HepG2 (cell line): ENCODE measurements around the gene E2F1. TPM values are rescaled to one million over a fixed set of nuclear protein-coding genes. Genes with fewer than 3 reads are reported as not detected.

Source experiments
- ATF7 ChIP-seq, 2 experiments: fragments of 450-650 bp in 1 of 2; sonication (generic) in 1 of 2; formaldehyde crosslinking in 1 of 2; IDR thresholded peaks; 2 replicates each; pipeline versions ENCODE4 v1.4.0 to v1.6.1; 2016 to 2020; ENCODE audit warnings: antibody characterized with exemption in 1 of 2, mild to moderate bottlenecking in 1 of 2, missing genetic modification reagents in 1 of 2
- BHLHE40 ChIP-seq: IDR thresholded peaks from 2 replicates; pipeline ENCODE4 v1.6.1; 2011; ENCODE audit warnings: low read length, improper control_type of control experiment
- CBX1 ChIP-seq: IDR thresholded peaks from one replicate; pipeline ENCODE4 v1.6.1; 2016; ENCODE audit warnings: antibody characterized with exemption, low read depth
- DMAP1 ChIP-seq: IDR thresholded peaks from 2 replicates; pipeline ENCODE4 v1.6.1; 2016
- DNMT3B ChIP-seq: conservative IDR thresholded peaks from 2 replicates; pipeline ENCODE4 v1.6.1; 2016; ENCODE audit warnings: missing biosample characterization, control low read depth
- EHMT2 ChIP-seq: fragments of 200-600 bp; sonication (generic); IDR thresholded peaks from 2 replicates; pipeline ENCODE4 v1.7.0; 2017; ENCODE audit warnings: antibody characterized with exemption, low read depth, low read length, borderline replicate concordance
- FOSL1 ChIP-seq: sonication (generic); formaldehyde crosslinking; IDR thresholded peaks from 2 replicates; pipeline ENCODE4 v1.9.0; 2021; ENCODE audit warnings: missing genetic modification reagents, borderline replicate concordance
- HNF4A ChIP-seq: sonication (generic); formaldehyde crosslinking; IDR thresholded peaks from 2 replicates; pipeline ENCODE4 v1.4.0; 2020; ENCODE audit warnings: missing genetic modification reagents
- KMT2A ChIP-seq: sonication (generic); formaldehyde crosslinking; IDR thresholded peaks from 2 replicates; pipeline ENCODE4 v1.4.0; 2020; ENCODE audit warnings: missing genetic modification reagents
- MYNN ChIP-seq: sonication (generic); formaldehyde crosslinking; IDR thresholded peaks from 2 replicates; pipeline ENCODE4 v1.4.0; 2020; ENCODE audit warnings: mild to moderate bottlenecking, low read depth, missing genetic modification reagents
- PLRG1 ChIP-seq: fragments of 450-650 bp; conservative IDR thresholded peaks from 2 replicates; pipeline ENCODE4 v1.6.1; 2016
- PRMT3 ChIP-seq: sonication (generic); formaldehyde crosslinking; IDR thresholded peaks from 2 replicates; pipeline ENCODE4 v1.8.1; 2022; ENCODE audit warnings: low read depth, mild to moderate bottlenecking, moderate library complexity, missing genetic modification reagents, borderline replicate concordance
- YEATS2 ChIP-seq: sonication (generic); formaldehyde crosslinking; IDR thresholded peaks from 2 replicates; pipeline ENCODE4 v1.4.0; 2020; ENCODE audit warnings: missing genetic modification reagents, borderline replicate concordance
- ZFP41 ChIP-seq: sonication (generic); formaldehyde crosslinking; IDR thresholded peaks from 2 replicates; pipeline ENCODE4 v1.4.0; 2020; ENCODE audit warnings: mild to moderate bottlenecking, missing genetic modification reagents, borderline replicate concordance
- ZNF274 ChIP-seq: sonication (generic); formaldehyde crosslinking; IDR thresholded peaks from 2 replicates; pipeline ENCODE4 v1.5.1; 2020; ENCODE audit warnings: mild to moderate bottlenecking, missing genetic modification reagents
- ZNF616 ChIP-seq: sonication (generic); formaldehyde crosslinking; IDR thresholded peaks from 2 replicates; pipeline ENCODE4 v1.5.0; 2020; ENCODE audit warnings: low read depth, mild to moderate bottlenecking, missing genetic modification reagents
- ZNF652 ChIP-seq: IDR thresholded peaks from 2 replicates; pipeline ENCODE4 v1.6.1; 2016; ENCODE audit warnings: low read depth, borderline replicate concordance
- ZNF780A ChIP-seq: sonication (generic); formaldehyde crosslinking; IDR thresholded peaks from 2 replicates; pipeline ENCODE4 v1.8.0; 2022; ENCODE audit warnings: mild to moderate bottlenecking, missing genetic modification reagents, moderate library complexity
- ZNF883 ChIP-seq: sonication (generic); formaldehyde crosslinking; IDR thresholded peaks from 2 replicates; pipeline ENCODE4 v1.5.1; 2020; ENCODE audit warnings: mild to moderate bottlenecking, missing genetic modification reagents; ENCODE audit errors: not compliant biosample characterization
- polyA plus RNA-seq, 8 experiments: library from polyadenylated mRNA; depleted of rRNA in 3 of 8; stranded (reverse) in 7 of 8; unstranded in 1 of 8; fragments of >200 nt; fragmentation: Illumina TruSeq in 4 of 8; extraction: Trizol in 4 of 8; gene quantifications; 2 replicates each; pipeline versions ENCODE4 v1.2.1 to v1.2.3, GENCODE V29; 2011 to 2016; ENCODE audit warnings: low read depth in 4 of 8, missing spikeins in 1 of 8, mixed read lengths in 1 of 8; ENCODE audit not compliant: insufficient read depth in 1 of 8
- total RNA-seq, 5 experiments: library from RNA; depleted of rRNA; stranded (reverse); fragments of >200 nt; fragmentation: Illumina TruSeq; extraction: Trizol; gene quantifications; 2 replicates each; pipeline ENCODE4 v1.2.3, GENCODE V29; 2016; ENCODE audit warnings: low read depth in 1 of 5
- TF ChIP-seq, protein P1 (sequence below): sonication (generic); formaldehyde crosslinking; IDR thresholded peaks from 2 replicates; pipeline ENCODE4 v1.4.0; 2020; ENCODE audit warnings: missing genetic modification reagents
- TF ChIP-seq, protein P2 (sequence below): sonication (generic); formaldehyde crosslinking; IDR thresholded peaks from 2 replicates; pipeline ENCODE4 v1.4.0; 2020; ENCODE audit warnings: mild to moderate bottlenecking, low read depth, missing genetic modification reagents
- TF ChIP-seq, protein P3 (sequence below): sonication (generic); formaldehyde crosslinking; IDR thresholded peaks from 2 replicates; pipeline ENCODE4 v1.8.1; 2023; ENCODE audit warnings: missing genetic modification reagents, mild to moderate bottlenecking, borderline replicate concordance
- TF ChIP-seq, protein P4 (sequence below): sonication (generic); formaldehyde crosslinking; IDR thresholded peaks from 2 replicates; pipeline ENCODE4 v1.8.1; 2023; ENCODE audit warnings: mild to moderate bottlenecking, missing genetic modification reagents, borderline replicate concordance

E2F1 gene
- total and polyA plus RNA-seq, 2 of the 13 experiments (the other 11 are each of a cell fraction or from before 2014, with no cell fraction given), result 25.5 to 39.4 TPM

DNA sequence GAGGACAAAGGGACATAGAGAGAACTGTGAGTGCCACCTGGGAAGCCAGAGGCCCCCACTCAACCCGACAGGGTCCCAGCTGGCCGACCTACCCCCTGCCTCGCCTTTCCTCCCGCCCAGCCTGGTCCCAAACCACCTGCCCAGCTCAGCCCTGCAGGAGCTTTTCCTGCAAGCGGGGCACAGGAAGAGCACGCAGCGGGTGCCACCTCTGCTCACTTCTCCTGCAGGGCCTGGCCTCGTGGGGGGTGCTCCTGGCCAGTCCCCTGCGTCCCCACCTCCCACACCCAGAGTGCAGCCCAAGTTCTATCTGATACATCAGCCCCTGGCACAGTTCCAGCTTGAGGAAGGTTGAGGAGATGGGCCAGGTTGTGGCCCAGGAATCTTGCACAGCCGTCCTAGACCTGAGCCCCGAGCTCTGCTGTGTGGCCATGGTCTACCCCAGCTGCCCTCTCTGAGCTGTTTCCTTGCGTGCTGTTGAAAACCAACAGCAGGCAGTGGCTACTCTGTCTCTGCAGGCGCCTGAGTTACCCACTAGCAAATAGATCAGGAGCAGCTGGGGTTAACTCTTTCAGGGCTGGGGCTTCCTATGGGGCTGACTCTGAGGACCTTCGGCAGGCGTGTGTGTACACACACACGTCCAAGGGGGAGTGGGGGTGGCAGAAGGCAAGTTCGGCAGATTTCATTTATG lies 13.6 kb downstream of the E2F1 start (continued):
- TF ChIP-seq DMAP1 (CRISPR knock-in tag), result no peak
- no peak; the same call in 1 of the 2 replicates for TF ChIP-seq YEATS2
- TF ChIP-seq ZNF652, result peak; percentile 97
- TF ChIP-seq CBX1, result no peak
- TF ChIP-seq PRMT3 (CRISPR knock-in tag), result no peak
- no peak for TF ChIP-seq FOSL1 (CRISPR knock-in tag)
- TF ChIP-seq KMT2A (CRISPR knock-in tag), result no peak
- no peak for TF ChIP-seq EHMT2
- no peak for TF ChIP-seq PLRG1
- TF ChIP-seq BHLHE40, result no peak
- TF ChIP-seq, protein P1, sequence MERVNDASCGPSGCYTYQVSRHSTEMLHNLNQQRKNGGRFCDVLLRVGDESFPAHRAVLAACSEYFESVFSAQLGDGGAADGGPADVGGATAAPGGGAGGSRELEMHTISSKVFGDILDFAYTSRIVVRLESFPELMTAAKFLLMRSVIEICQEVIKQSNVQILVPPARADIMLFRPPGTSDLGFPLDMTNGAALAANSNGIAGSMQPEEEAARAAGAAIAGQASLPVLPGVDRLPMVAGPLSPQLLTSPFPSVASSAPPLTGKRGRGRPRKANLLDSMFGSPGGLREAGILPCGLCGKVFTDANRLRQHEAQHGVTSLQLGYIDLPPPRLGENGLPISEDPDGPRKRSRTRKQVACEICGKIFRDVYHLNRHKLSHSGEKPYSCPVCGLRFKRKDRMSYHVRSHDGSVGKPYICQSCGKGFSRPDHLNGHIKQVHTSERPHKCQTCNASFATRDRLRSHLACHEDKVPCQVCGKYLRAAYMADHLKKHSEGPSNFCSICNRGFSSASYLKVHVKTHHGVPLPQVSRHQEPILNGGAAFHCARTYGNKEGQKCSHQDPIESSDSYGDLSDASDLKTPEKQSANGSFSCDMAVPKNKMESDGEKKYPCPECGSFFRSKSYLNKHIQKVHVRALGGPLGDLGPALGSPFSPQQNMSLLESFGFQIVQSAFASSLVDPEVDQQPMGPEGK, result peak; percentile 23; the same call in 1 of the 2 replicates
- TF ChIP-seq MYNN (CRISPR knock-in tag), result no peak
- peak; percentile 64; the same call in 1 of the 2 replicates for TF ChIP-seq ZNF274 (CRISPR knock-in tag)
- no peak for TF ChIP-seq ZNF883 (CRISPR knock-in tag)
- TF ChIP-seq ZNF780A (CRISPR knock-in tag), result no peak
- TF ChIP-seq HNF4A (CRISPR knock-in tag), result no peak
- TF ChIP-seq ZFP41 (CRISPR knock-in tag), result no peak
- TF ChIP-seq, protein P2, sequence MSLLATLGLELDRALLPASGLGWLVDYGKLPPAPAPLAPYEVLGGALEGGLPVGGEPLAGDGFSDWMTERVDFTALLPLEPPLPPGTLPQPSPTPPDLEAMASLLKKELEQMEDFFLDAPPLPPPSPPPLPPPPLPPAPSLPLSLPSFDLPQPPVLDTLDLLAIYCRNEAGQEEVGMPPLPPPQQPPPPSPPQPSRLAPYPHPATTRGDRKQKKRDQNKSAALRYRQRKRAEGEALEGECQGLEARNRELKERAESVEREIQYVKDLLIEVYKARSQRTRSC (CRISPR knock-in tag), result no peak
- no peak for TF ChIP-seq ZNF616
- TF ChIP-seq, protein P3, sequence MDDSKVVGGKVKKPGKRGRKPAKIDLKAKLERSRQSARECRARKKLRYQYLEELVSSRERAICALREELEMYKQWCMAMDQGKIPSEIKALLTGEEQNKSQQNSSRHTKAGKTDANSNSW (CRISPR knock-in tag), result 0 out of 2 replicates have a peak, but pooled peaks have one; percentile 55
- TF ChIP-seq, protein P4, sequence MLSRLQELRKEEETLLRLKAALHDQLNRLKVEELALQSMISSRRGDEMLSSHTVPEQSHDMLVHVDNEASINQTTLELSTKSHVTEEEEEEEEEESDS (CRISPR knock-in tag), result no peak
- TF ChIP-seq ATF7 (IDR thresholded peaks at IDR 0.05), result no peak
- TF ChIP-seq ATF7 (CRISPR knock-in tag; IDR thresholded peaks at IDR 0.05), result no peak; the same call in 1 of the 2 replicates
- 0 out of 2 replicates have a peak, but pooled peaks have one; percentile 38 for TF ChIP-seq DNMT3B
